Measurements from ENCODE around the gene ADAM12. TPM values are rescaled to one million over a fixed set of nuclear protein-coding genes. Genes with fewer than 3 reads are reported as not detected.

ADAM12 gene
- total and polyA plus RNA-seq, 12 donors = 0.08 to 3.9 (median 0.53) TPM

DNA sequence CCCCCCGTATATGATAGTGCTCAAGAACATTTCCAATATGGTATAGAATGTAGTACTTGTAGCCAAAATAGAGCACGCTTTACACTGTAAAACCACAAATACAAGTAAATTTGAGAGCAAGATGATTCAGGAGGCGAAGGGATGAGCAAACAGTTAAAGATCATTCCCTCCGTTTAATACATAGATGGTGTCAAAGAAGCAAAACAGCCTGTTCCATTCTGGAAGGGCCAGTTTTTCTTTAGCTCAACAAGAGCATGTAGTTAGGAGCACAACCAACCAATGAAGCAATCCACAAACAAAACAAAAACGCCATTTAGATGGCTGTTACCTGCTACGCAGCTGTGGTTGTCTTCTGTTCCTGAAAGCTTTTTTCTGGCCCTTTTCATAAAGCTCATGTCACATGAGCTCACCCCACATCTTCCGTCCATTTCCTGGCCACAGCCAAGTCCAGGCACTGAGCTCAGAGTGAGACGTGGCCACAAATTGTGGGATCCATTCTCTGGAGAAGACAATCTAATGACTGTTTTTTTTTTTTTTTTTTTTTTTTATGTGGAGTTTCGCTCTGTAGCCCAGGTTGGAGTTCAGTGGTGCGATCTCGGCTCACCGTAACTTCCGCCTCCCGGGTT, 306.3 kb downstream of the ADAM12 start:
- Histone ChIP-seq H3K9me3 (replicated peaks in 1 of 3) (no peaks in the 10 kb centered on the region), H3K4me3 (no peak overlapping the region), H3K36me3 (replicated peaks in 1 of 2) (no peaks in the 10 kb centered on the region), H3K27me3 (no peaks in the 10 kb centered on the region), H3K27ac (no peak overlapping the region), H3K4me1 (replicated peaks in 1 of 2) (peaks cover 5 to 12% of the 10 kb centered on the region in 2 donors)
- intact Hi-C loops (cut with DNase I) = no loop called here
- DNase-seq = no peak
- no peak for TF ChIP-seq POLR2A (IDR thresholded peaks at IDR 0.05)
- no peak for TF ChIP-seq CTCF (IDR thresholded peaks at IDR 0.05)
- 88 to 93% (median 93%) methylated on average over 14 of the region's 14 CpGs for WGBS, 4 donors

DNA sequence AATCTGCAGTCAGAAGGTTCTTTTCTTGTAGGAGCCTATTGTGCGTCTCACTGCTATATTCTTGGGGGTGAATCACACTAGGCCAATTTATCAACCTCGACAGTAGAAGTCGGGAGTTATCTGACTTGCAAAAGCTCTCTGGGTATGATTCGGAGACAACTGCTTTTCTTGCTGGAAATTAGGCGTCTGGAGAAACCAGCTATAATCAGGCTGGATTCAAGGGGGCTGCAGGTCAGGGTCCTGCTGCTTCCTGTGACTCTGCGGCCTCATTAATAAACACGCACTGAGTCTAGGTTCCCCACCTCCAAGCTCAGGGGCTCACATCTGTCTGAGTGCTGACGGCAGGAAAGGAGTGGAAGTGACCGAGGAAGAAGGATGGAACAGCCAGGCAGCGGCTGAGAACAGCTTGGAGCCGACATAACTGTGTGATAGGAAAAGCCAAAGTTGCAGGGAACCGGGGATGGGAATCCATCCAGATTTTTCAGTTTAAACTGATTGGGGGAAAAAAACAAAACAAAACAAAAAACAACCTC, 307.3 kb downstream of the ADAM12 start:
- peak in 1 of 7 donors; percentile 28 for DNase-seq
- Histone ChIP-seq H3K27me3 (no peaks in the 10 kb centered on the region), H3K27ac (peak overlapping the region in 2 of 5 donors; percentile 17 to 47), H3K9me3 (replicated peaks in 1 of 3) (no peaks in the 10 kb centered on the region), H3K36me3 (replicated peaks in 1 of 2) (no peaks in the 10 kb centered on the region), H3K4me1 (replicated peaks in 1 of 2) (peaks cover 5 to 12% of the 10 kb centered on the region in 2 donors), H3K4me3 (peak overlapping the region in 1 of 4 donors; percentile 43)
- intact Hi-C loops (cut with DNase I) = no loop called here
- no peak for TF ChIP-seq POLR2A (IDR thresholded peaks at IDR 0.05)
- TF ChIP-seq CTCF (IDR thresholded peaks at IDR 0.05) = no peak
- 15 to 41% (median 32%) methylated on average over 6 to 12 of the region's 12 CpGs for WGBS, 4 donors

DNA sequence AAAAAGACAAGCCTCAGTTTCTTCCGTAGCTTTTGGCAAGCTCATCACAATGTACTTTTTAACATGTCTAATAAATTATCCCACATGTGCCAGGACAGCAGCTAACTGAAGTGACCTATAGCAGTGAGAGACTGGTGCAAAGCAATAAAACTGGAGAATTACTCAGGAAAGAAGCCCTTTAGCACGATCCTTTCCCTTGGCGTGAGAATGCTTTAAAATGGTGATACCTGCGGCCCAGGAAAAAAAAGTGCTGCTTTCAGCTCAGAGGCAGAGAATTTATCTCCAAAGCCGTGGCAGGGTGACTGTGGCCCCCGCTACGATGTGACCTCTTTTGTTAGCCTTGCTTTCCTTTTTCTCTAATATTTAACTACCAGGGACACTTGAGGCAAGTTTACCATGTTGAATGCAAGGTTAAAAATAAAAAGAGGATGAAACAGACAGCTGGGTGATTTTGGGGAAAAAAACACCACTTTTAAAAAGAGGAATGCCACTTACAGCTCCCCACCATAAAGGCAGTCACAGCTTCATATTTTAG, 307.9 kb downstream of the ADAM12 start:
- 51 to 68% (median 61%) methylated on average over 7 of the region's 7 CpGs for WGBS, 4 donors
- intact Hi-C loops (cut with DNase I) = no loop called here
- TF ChIP-seq CTCF (IDR thresholded peaks at IDR 0.05) (no peak), POLR2A (IDR thresholded peaks at IDR 0.05) (no peak)
- no peak for DNase-seq
- H3K36me3 ChIP-seq (replicated peaks in 1 of 2) = no peaks in the 10 kb centered on the region
- no peaks in the 10 kb centered on the region for H3K9me3 ChIP-seq (replicated peaks in 1 of 3)
- no peak overlapping the region for H3K4me3 ChIP-seq
- H3K27me3 ChIP-seq = no peaks in the 10 kb centered on the region
- H3K27ac ChIP-seq = no peak overlapping the region
- peaks cover 5 to 12% of the 10 kb centered on the region in 2 donors for H3K4me1 ChIP-seq (replicated peaks in 1 of 2)

GRCh38 chr10:126075009-126075408, 313.3 kb downstream of the ADAM12 start:
- Histone ChIP-seq H3K27me3 (no peaks in the 10 kb centered on the region), H3K4me3 (no peak overlapping the region), H3K36me3 (replicated peaks in 1 of 2) (no peaks in the 10 kb centered on the region), H3K4me1 (replicated peaks in 1 of 2) (no peaks in the 10 kb centered on the region), H3K9me3 (replicated peaks in 1 of 3) (no peaks in the 10 kb centered on the region), H3K27ac (no peak overlapping the region)
- intact Hi-C loops (cut with DNase I) = no loop called here
- 76 to 88% (median 85%) methylated on average over 6 of the region's 6 CpGs for WGBS, 4 donors
- TF ChIP-seq CTCF (IDR thresholded peaks at IDR 0.05) (no peak), POLR2A (IDR thresholded peaks at IDR 0.05) (no peak)
- DNase-seq = no peak

All from adrenal gland (tissue), 12 donors.